CD14-positive monocyte (primary cell): Measurements from ENCODE around the gene C13orf46. TPM values are rescaled to one million over a fixed set of nuclear protein-coding genes. Genes with fewer than 3 reads are reported as not detected.
"Not testable (repeated sequence)": the region's sequence is repeated elsewhere in the genome, so short reads cannot be mapped to it uniquely, and the experiment has no call there.

Experiments
- DNase-seq, 3 donors: peaks; one replicate each; pipeline ENCODE4 v3.0.0-alpha.2; 2011 to 2022
- H2AFZ ChIP-seq: 2 replicates; pipeline ENCODE4 v1.6.0; 2012; ENCODE audit warnings: mild to moderate bottlenecking, low read depth, low read length, inconsistent platforms; ENCODE audit not compliant: insufficient read depth, poor library complexity, severe bottlenecking
- H3K27ac ChIP-seq, 2 donors: 1 replicate in 1 of 2; 2 replicates in 1 of 2; pipeline ENCODE4 v1.5.1; 2012 to 2013; ENCODE audit warnings: low read length in 2 of 2, control low read depth in 1 of 2, inconsistent platforms in 1 of 2, low read depth in 1 of 2, mild to moderate bottlenecking in 1 of 2
- H3K27me3 ChIP-seq, 2 donors: one replicate each; pipeline versions ENCODE4 v1.6.0 to v1.6.1; 2011 to 2013; ENCODE audit warnings: low read length in 2 of 2; ENCODE audit not compliant: control insufficient read depth in 2 of 2, insufficient read depth in 2 of 2
- H3K36me3 ChIP-seq, 2 donors: replicated peaks in 1 of 2; 1 replicate in 1 of 2; 2 replicates in 1 of 2; pipeline versions ENCODE4 v1.5.1 to v1.6.1; 2012 to 2013; ENCODE audit warnings: low read length in 2 of 2, control low read depth in 1 of 2, inconsistent platforms in 1 of 2, mild to moderate bottlenecking in 1 of 2; ENCODE audit not compliant: insufficient read depth in 2 of 2, control insufficient read depth in 1 of 2
- H3K4me1 ChIP-seq, 2 donors: 1 replicate in 1 of 2; 2 replicates in 1 of 2; pipeline versions ENCODE4 v1.5.1 to v1.6.1; 2012 to 2013; ENCODE audit warnings: low read length in 2 of 2, control low read depth in 1 of 2, inconsistent platforms in 1 of 2, mild to moderate bottlenecking in 1 of 2, moderate library complexity in 1 of 2; ENCODE audit not compliant: insufficient read depth in 2 of 2, control insufficient read depth in 1 of 2
- H3K4me2 ChIP-seq: replicated peaks from 2 replicates; pipeline ENCODE3; 2012; ENCODE audit warnings: low read length, moderate library complexity, mild to moderate bottlenecking; ENCODE audit not compliant: poor library complexity, severe bottlenecking; ENCODE audit errors: extremely low read depth
- H3K4me3 ChIP-seq, 3 experiments: fragments of 200-600 bp in 1 of 3; sonication (generic) in 1 of 3; replicated peaks in 1 of 3; 1 replicate in 2 of 3; 2 replicates in 1 of 3; pipeline ENCODE4 v1.5.1; 2011 to 2013; ENCODE audit warnings: low read length in 3 of 3, mild to moderate bottlenecking in 3 of 3, control low read depth in 2 of 3, low read depth in 2 of 3, inconsistent platforms in 1 of 3, moderate library complexity in 1 of 3
- H3K79me2 ChIP-seq: 2 replicates; pipeline ENCODE4 v1.6.0; 2012; ENCODE audit warnings: mild to moderate bottlenecking, control low read depth, inconsistent platforms, low read length, moderate library complexity; ENCODE audit not compliant: insufficient read depth
- H3K9ac ChIP-seq: 2 replicates; pipeline ENCODE4 v1.6.0; 2017; ENCODE audit warnings: low read length, mild to moderate bottlenecking; ENCODE audit not compliant: insufficient read depth, poor library complexity, severe bottlenecking
- H3K9me3 ChIP-seq, 2 donors: replicated peaks in 1 of 2; 1 replicate in 1 of 2; 2 replicates in 1 of 2; pipeline versions ENCODE4 v1.5.1 to v1.6.1; 2012 to 2013; ENCODE audit warnings: low read length in 2 of 2, control low read depth in 1 of 2; ENCODE audit not compliant: control insufficient read depth in 1 of 2, insufficient read depth in 1 of 2
- H4K20me1 ChIP-seq: 2 replicates; pipeline ENCODE4 v1.6.0; 2012; ENCODE audit warnings: mild to moderate bottlenecking, low read length, control low read depth, moderate library complexity; ENCODE audit not compliant: insufficient read depth
- H3K27ac Mint-ChIP-seq, 7 donors: one replicate each; pipeline ENCODE4 v1.8.0; 2020; ENCODE audit warnings: mild to moderate bottlenecking in 7 of 7, mixed read lengths in 7 of 7, moderate library complexity in 6 of 7, inconsistent platforms in 2 of 7
- H3K27me3 Mint-ChIP-seq, 3 donors: one replicate each; pipeline ENCODE4 v1.8.0; 2021 to 2022; ENCODE audit warnings: low read depth in 3 of 3, mild to moderate bottlenecking in 3 of 3, mixed read lengths in 3 of 3, moderate library complexity in 3 of 3, inconsistent platforms in 1 of 3
- H3K36me3 Mint-ChIP-seq, 2 donors: one replicate each; pipeline ENCODE4 v1.8.0; 2020; ENCODE audit warnings: mixed read lengths in 2 of 2, inconsistent platforms in 1 of 2, mild to moderate bottlenecking in 1 of 2
- H3K4me1 Mint-ChIP-seq: one replicate; pipeline ENCODE4 v1.8.0; 2020; ENCODE audit warnings: mild to moderate bottlenecking, mixed read lengths
- H3K4me3 Mint-ChIP-seq, 2 donors: one replicate each; pipeline ENCODE4 v1.8.0; 2020; ENCODE audit warnings: mild to moderate bottlenecking in 2 of 2, mixed read lengths in 2 of 2, moderate library complexity in 1 of 2
- H3K9me3 Mint-ChIP-seq, 7 donors: one replicate each; pipeline ENCODE4 v1.8.0; 2020 to 2022; ENCODE audit warnings: mixed read lengths in 7 of 7, mild to moderate bottlenecking in 6 of 7, moderate library complexity in 6 of 7, inconsistent platforms in 2 of 7
- CTCF ChIP-seq: fragments of 200-600 bp; IDR thresholded peaks from one replicate; pipeline ENCODE4 v1.8.0; 2022; ENCODE audit warnings: antibody characterized with exemption, mild to moderate bottlenecking
- WGBS: methylation state at CpG from one replicate; pipeline ENCODE4 v1.1.5; 2013; ENCODE audit warnings: missing lambda C conversion rate; ENCODE audit not compliant: insufficient coverage; 5-methylcytosine and 5-hydroxymethylcytosine counted together
- intact Hi-C, 2 donors: fragments of 100-400 bp; cut with micrococcal nuclease; formaldehyde crosslinking; loops; one replicate each; pipeline versions ENCODE4 v1.15.0 to v1.15.1; 2023
- polyA plus RNA-seq, 3 donors: library from polyadenylated mRNA; depleted of rRNA in 1 of 3; unstranded in 2 of 3; stranded (reverse) in 1 of 3; fragments of 300-500 nt in 2 of 3; fragments of >200 nt in 1 of 3; fragmentation: Illumina TruSeq in 2 of 3; gene quantifications; 1 replicate in 2 of 3; 2 replicates in 1 of 3; pipeline ENCODE4 v1.2.3, GENCODE V29; 2012 to 2021

The C13orf46 gene
- polyA plus RNA-seq, 3 donors, result 0.05 to 0.35 TPM; not detected in 1

- peaks cover 44 to 56% of the 10 kb centered on the region in 2 donors for H3K36me3 ChIP-seq
- H3K4me3 Mint-ChIP-seq, result no peak overlapping the region
- DNase-seq, result no peak
- no peaks in the 10 kb centered on the region for H4K20me1 ChIP-seq
- no peak for TF ChIP-seq CTCF
- no peak overlapping the region for H3K27ac ChIP-seq
- H3K9me3 ChIP-seq, result peaks cover 0 to 3% of the 10 kb centered on the region in 2 donors
- no peaks in the 10 kb centered on the region for H3K79me2 ChIP-seq
- no peaks in the 10 kb centered on the region for H3K4me1 ChIP-seq
- no peaks in the 10 kb centered on the region for H3K4me1 Mint-ChIP-seq
- peaks cover 0 to 28% (median 0%) of the 10 kb centered on the region in 7 donors for H3K9me3 Mint-ChIP-seq
- H3K27me3 ChIP-seq, result no peaks in the 10 kb centered on the region
- peak overlapping the region in 2 of 7 donors; percentile 48 to 55 for H3K27ac Mint-ChIP-seq
- no peak overlapping the region for H3K9ac ChIP-seq
- H2AFZ ChIP-seq, result no peak overlapping the region
- 54% methylated on average over 5 of the region's 8 CpGs for WGBS
- no peak overlapping the region for H3K4me2 ChIP-seq
- intact Hi-C loops, result no loop called here
- H3K4me3 ChIP-seq, result no peak overlapping the region
- no peaks in the 10 kb centered on the region for H3K27me3 Mint-ChIP-seq
- H3K36me3 Mint-ChIP-seq, result peaks cover 50 to 55% of the 10 kb centered on the region in 2 donors
Observed at GRCh38 chr13:113989585-113990300, 15.9 kb upstream of the C13orf46 start.

- not testable (repeated sequence) for H3K4me1 Mint-ChIP-seq, H3K4me3 Mint-ChIP-seq, H3K4me1 ChIP-seq
Observed at GRCh38 chr13:113988859-113989258, 15.0 kb upstream of the C13orf46 start.

More at GRCh38 chr13:113988859-113989258, 15.0 kb upstream of the C13orf46 start:
- H3K4me2 ChIP-seq, H3K27ac Mint-ChIP-seq, H4K20me1 ChIP-seq, DNase-seq, H3K27me3 ChIP-seq, H2AFZ ChIP-seq, H3K79me2 ChIP-seq, H3K9ac ChIP-seq, H3K27me3 Mint-ChIP-seq, H3K9me3 ChIP-seq, H3K27ac ChIP-seq, H3K4me3 ChIP-seq, intact Hi-C loops: not testable (repeated sequence)
- Mint-ChIP-seq H3K9me3 (peaks cover 0 to 28% (median 0%) of the 10 kb centered on the region in 7 donors), H3K36me3 (peaks cover 46 to 47% of the 10 kb centered on the region in 2 donors)
- WGBS, result 98% methylated on average over 6 of the region's 6 CpGs
- H3K36me3 ChIP-seq, result peaks cover 37 to 48% of the 10 kb centered on the region in 2 donors
